ENCODE data around the gene WASL. TPM values are rescaled to one million over a fixed set of nuclear protein-coding genes. Genes with fewer than 3 reads are reported as not detected.

WASL gene
- total and polyA plus RNA-seq, 10 of the 15 experiments (the other 5 are each of a cell fraction or from before 2014, with no cell fraction given), result 2.0 to 6.4 (median 3.5) TPM

DNA sequence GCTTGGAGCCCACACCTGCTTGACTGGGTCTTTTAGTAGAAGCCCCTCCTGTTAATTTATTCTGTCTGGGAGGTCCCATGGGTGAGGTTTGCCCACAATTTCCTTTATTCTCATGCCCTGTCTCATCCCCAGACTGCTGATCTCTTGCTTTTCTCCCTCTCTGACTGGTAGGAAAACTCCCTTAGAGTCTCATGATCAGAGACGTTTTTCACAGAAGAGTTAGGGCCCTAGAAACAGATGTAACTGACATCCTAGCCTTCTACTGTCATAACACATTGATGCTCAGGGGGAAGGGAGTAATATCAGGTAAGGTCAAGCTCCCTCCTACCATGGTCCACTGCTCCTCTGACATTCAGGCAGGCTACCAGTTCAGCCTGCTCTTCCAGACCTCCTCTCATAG lies 43.7 kb upstream of the WASL start:
- ChIA-PET CTCF (interaction anchor here (1.1 to 2.8 kb wide), 5 partner anchors 22 to 110 kb away, joined by 3 to 22 read pairs (median 8); no protein-coding TSS in a partner anchor), POLR2A (interaction anchor here (1.3 kb wide), 1 partner anchor 80 kb away, joined by 4 read pairs; no protein-coding TSS in a partner anchor), SMC1A (ENCODE audit: uncharacterized antibody, unreplicated experiment) (interaction anchor here (0.9 to 3.3 kb wide), 10 partner anchors 8 to 110 kb away, joined by 3 to 14 read pairs (median 4); no protein-coding TSS in a partner anchor), RAD21 (ENCODE audit: unreplicated experiment) (interaction anchor here (0.9 to 1.3 kb wide), 5 partner anchors 13 to 79 kb away, joined by 3 to 6 read pairs (median 4); no protein-coding TSS in a partner anchor)
- H2AFZ ChIP-seq (ENCODE audit: control insufficient read depth, low read depth, low read length), result no peak overlapping the region
- no peak overlapping the region for H3K4me3 ChIP-seq
- H3K79me2 ChIP-seq (ENCODE audit: control insufficient read depth, insufficient read depth, low read length), result no peaks in the 10 kb centered on the region
- no peak overlapping the region for H3K27ac ChIP-seq (ENCODE audit: control insufficient read depth, insufficient read depth)
- ATAC-seq (peak; percentile 75), DNase-seq (ENCODE audit: low read depth, low spot score) (no peak), FAIRE-seq (no peak)
- no peaks in the 10 kb centered on the region; the same call in 2 of the 3 replicates for H3K9me3 ChIP-seq (replicated peaks; ENCODE audit: control insufficient read depth, insufficient read depth, low read length)
- TF ChIP-seq, protein P1, sequence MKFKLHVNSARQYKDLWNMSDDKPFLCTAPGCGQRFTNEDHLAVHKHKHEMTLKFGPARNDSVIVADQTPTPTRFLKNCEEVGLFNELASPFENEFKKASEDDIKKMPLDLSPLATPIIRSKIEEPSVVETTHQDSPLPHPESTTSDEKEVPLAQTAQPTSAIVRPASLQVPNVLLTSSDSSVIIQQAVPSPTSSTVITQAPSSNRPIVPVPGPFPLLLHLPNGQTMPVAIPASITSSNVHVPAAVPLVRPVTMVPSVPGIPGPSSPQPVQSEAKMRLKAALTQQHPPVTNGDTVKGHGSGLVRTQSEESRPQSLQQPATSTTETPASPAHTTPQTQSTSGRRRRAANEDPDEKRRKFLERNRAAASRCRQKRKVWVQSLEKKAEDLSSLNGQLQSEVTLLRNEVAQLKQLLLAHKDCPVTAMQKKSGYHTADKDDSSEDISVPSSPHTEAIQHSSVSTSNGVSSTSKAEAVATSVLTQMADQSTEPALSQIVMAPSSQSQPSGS (IDR thresholded peaks at IDR 0.05; ENCODE audit: low read length), result 0 out of 2 replicates have a peak, but pooled peaks have one; percentile 17
- TF ChIP-seq, protein P2, sequence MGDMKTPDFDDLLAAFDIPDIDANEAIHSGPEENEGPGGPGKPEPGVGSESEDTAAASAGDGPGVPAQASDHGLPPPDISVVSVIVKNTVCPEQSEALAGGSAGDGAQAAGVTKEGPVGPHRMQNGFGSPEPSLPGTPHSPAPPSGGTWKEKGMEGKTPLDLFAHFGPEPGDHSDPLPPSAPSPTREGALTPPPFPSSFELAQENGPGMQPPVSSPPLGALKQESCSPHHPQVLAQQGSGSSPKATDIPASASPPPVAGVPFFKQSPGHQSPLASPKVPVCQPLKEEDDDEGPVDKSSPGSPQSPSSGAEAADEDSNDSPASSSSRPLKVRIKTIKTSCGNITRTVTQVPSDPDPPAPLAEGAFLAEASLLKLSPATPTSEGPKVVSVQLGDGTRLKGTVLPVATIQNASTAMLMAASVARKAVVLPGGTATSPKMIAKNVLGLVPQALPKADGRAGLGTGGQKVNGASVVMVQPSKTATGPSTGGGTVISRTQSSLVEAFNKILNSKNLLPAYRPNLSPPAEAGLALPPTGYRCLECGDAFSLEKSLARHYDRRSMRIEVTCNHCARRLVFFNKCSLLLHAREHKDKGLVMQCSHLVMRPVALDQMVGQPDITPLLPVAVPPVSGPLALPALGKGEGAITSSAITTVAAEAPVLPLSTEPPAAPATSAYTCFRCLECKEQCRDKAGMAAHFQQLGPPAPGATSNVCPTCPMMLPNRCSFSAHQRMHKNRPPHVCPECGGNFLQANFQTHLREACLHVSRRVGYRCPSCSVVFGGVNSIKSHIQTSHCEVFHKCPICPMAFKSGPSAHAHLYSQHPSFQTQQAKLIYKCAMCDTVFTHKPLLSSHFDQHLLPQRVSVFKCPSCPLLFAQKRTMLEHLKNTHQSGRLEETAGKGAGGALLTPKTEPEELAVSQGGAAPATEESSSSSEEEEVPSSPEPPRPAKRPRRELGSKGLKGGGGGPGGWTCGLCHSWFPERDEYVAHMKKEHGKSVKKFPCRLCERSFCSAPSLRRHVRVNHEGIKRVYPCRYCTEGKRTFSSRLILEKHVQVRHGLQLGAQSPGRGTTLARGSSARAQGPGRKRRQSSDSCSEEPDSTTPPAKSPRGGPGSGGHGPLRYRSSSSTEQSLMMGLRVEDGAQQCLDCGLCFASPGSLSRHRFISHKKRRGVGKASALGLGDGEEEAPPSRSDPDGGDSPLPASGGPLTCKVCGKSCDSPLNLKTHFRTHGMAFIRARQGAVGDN (IDR thresholded peaks at IDR 0.05), result no peak
- 0 out of 2 replicates have a peak, but pooled peaks have one; percentile 25 for TF ChIP-seq RUNX3 (IDR thresholded peaks at IDR 0.05; ENCODE audit: low read length)
- in situ Hi-C loops (cut with MboI), result no loop called here
- WGBS (ENCODE audit: insufficient coverage, insufficient replicate concordance, low lambda C conversion rate, missing lambda C conversion rate), result 0% methylated on average over 1 of the region's 1 CpG
- BruUV-seq (replicated peaks), result no TSS peak
- H3K27me3 ChIP-seq (replicated peaks in 1 of 2; ENCODE audit: control insufficient read depth in 2 of 2, insufficient read depth in 2 of 2, low read length in 1 of 2), result no peaks in the 10 kb centered on the region
- no peaks in the 10 kb centered on the region for H4K20me1 ChIP-seq (ENCODE audit: control insufficient read depth, insufficient read depth)
- intact Hi-C loops (cut with micrococcal nuclease; ENCODE audit: unreplicated experiment), result no loop called here
- no peak overlapping the region for H3K4me2 ChIP-seq (ENCODE audit: control insufficient read depth, insufficient read depth)
- H3K4me1 ChIP-seq (ENCODE audit: control insufficient read depth, insufficient read depth, low read length), result no peaks in the 10 kb centered on the region
- H3K36me3 ChIP-seq (ENCODE audit: control insufficient read depth in 2 of 2, insufficient read depth in 2 of 2, low read length in 1 of 2), result no peaks in the 10 kb centered on the region
- H3K9ac ChIP-seq (ENCODE audit: control insufficient read depth, insufficient read depth, low read length), result no peak overlapping the region
